ENCODE results near the gene DAZL. TPM values are rescaled to one million over a fixed set of nuclear protein-coding genes. Genes with fewer than 3 reads are reported as not detected.

The DAZL gene
- polyA plus RNA-seq, 1 of the 3 experiments (the other 2 are of a cell fraction) = not detected

- Histone ChIP-seq H3K9me2 (no peaks in the 10 kb centered on the region), H4K20me1 (ENCODE audit: insufficient read depth) (no peaks in the 10 kb centered on the region), H3K4me3 (ENCODE audit: low read depth in 2 of 2, low read length in 1 of 2) (no peak overlapping the region), H3K36me3 (replicated peaks in 1 of 2; ENCODE audit: control insufficient read depth in 1 of 2, insufficient read depth in 2 of 2, low read length in 1 of 2) (no peaks in the 10 kb centered on the region), H3K79me2 (ENCODE audit: insufficient read depth) (no peaks in the 10 kb centered on the region), H3K27me3 (ENCODE audit: insufficient read depth) (peaks cover 6% of the 10 kb centered on the region; the same call in 1 of the 2 replicates), H3K4me1 (ENCODE audit: control insufficient read depth in 1 of 2, insufficient read depth in 2 of 2, low read depth in 1 of 2, low read length in 1 of 2) (peaks cover 0 to 10% of the 10 kb centered on the region in 2 experiments; a peak in 2 of 4 replicates), H2AFZ (ENCODE audit: low read depth) (no peak overlapping the region), H3F3A (replicated peaks; ENCODE audit: insufficient read depth) (no peaks in the 10 kb centered on the region), H3K9me3 (no peaks in the 10 kb centered on the region), H3K4me2 (no peak overlapping the region), H3K9ac (no peak overlapping the region), H3K27ac (ENCODE audit: low read depth in 2 of 2, low read length in 1 of 2) (no peak overlapping the region)
- CTCF ChIA-PET = interaction anchor here (0.7 to 2.5 kb wide), 4 partner anchors 8 to 279 kb away, joined by 4 to 11 read pairs (median 6); no protein-coding TSS in a partner anchor
- POLR2A ChIA-PET = no interaction called here
- TF ChIP-seq MEF2A (IDR thresholded peaks at IDR 0.05; ENCODE audit: borderline replicate concordance, low read depth) = no peak
- TF ChIP-seq YY1 (IDR thresholded peaks at IDR 0.05; ENCODE audit: low read depth) = no peak
- TF ChIP-seq GATA2 (CRISPR knock-in tag; IDR thresholded peaks at IDR 0.05) = no peak
- TF ChIP-seq TEAD4 (IDR thresholded peaks at IDR 0.05; ENCODE audit: borderline replicate concordance, insufficient read depth) = no peak
- no peak for TF ChIP-seq CHD2 (IDR thresholded peaks at IDR 0.05; ENCODE audit: low read length, partially characterized antibody)
- WGBS (ENCODE audit: low lambda C conversion rate) = 78% methylated on average over 8 of the region's 12 CpGs
- no peak for DNase-seq
These were observed 58.8 kb downstream of the DAZL start for GRCh38 chr3:16546186-16547010.

GRCh38 chr3:16545413-16546185 lies 59.6 kb downstream of the DAZL start:
- 84% methylated on average over 10 of the region's 10 CpGs for WGBS (ENCODE audit: low lambda C conversion rate)
- CTCF ChIA-PET = interaction anchor here (0.6 to 2.1 kb wide), 4 partner anchors 9 to 278 kb away, joined by 3 to 8 read pairs (median 4); no protein-coding TSS in a partner anchor
- POLR2A ChIA-PET = no interaction called here
- TF ChIP-seq EZH2phosphoT487 (IDR thresholded peaks at IDR 0.05; ENCODE audit: borderline replicate concordance, low read depth) = no peak
- TF ChIP-seq RXRA (IDR thresholded peaks at IDR 0.05; ENCODE audit: borderline replicate concordance, low read depth) = no peak
- TF ChIP-seq REST (IDR thresholded peaks at IDR 0.05; ENCODE audit: low read depth, low read length) = no peak
- TF ChIP-seq FOXJ3 (CRISPR knock-in tag; IDR thresholded peaks at IDR 0.05) = no peak
- TF ChIP-seq PBX3 (IDR thresholded peaks at IDR 0.05) = no peak
- TF ChIP-seq CTCF (IDR thresholded peaks at IDR 0.05) = no peak
- no peak for TF ChIP-seq JUND (IDR thresholded peaks at IDR 0.05)
- no peak for TF ChIP-seq USF2 (IDR thresholded peaks at IDR 0.05; ENCODE audit: borderline replicate concordance, low read depth, low read length)
- no peak for TF ChIP-seq EP300 (IDR thresholded peaks at IDR 0.05; ENCODE audit: borderline replicate concordance in 1 of 2, low read depth in 1 of 2, low read length in 1 of 2)
- TF ChIP-seq NRF1 (IDR thresholded peaks at IDR 0.05; ENCODE audit: low read depth, low read length) = no peak
- TF ChIP-seq NFIC (IDR thresholded peaks at IDR 0.05; ENCODE audit: borderline replicate concordance) = no peak
- no peak for TF ChIP-seq SMC3 (IDR thresholded peaks at IDR 0.05; ENCODE audit: low read depth, low read length)
- TF ChIP-seq RFX5 (IDR thresholded peaks at IDR 0.05; ENCODE audit: low read length) = no peak

More at GRCh38 chr3:16545413-16546185, 59.6 kb downstream of the DAZL start:
- no peak for DNase-seq
- Histone ChIP-seq H3K4me3 (ENCODE audit: low read depth in 2 of 2, low read length in 1 of 2) (no peak overlapping the region), H3K4me2 (no peak overlapping the region), H3F3A (replicated peaks; ENCODE audit: insufficient read depth) (no peaks in the 10 kb centered on the region), H3K79me2 (ENCODE audit: insufficient read depth) (no peaks in the 10 kb centered on the region), H3K27me3 (ENCODE audit: insufficient read depth) (peaks cover 14% of the 10 kb centered on the region; the same call in 1 of the 2 replicates), H3K36me3 (replicated peaks in 1 of 2; ENCODE audit: control insufficient read depth in 1 of 2, insufficient read depth in 2 of 2, low read length in 1 of 2) (no peaks in the 10 kb centered on the region), H2AFZ (ENCODE audit: low read depth) (no peak overlapping the region), H3K9me3 (no peaks in the 10 kb centered on the region), H3K9me2 (no peaks in the 10 kb centered on the region), H3K4me1 (ENCODE audit: control insufficient read depth in 1 of 2, insufficient read depth in 2 of 2, low read depth in 1 of 2, low read length in 1 of 2) (peaks cover 0 to 7% of the 10 kb centered on the region in 2 experiments; a peak in 2 of 4 replicates), H3K9ac (no peak overlapping the region), H4K20me1 (ENCODE audit: insufficient read depth) (no peaks in the 10 kb centered on the region), H3K27ac (ENCODE audit: low read depth in 2 of 2, low read length in 1 of 2) (no peak overlapping the region)

All from SK-N-SH (cell line).